HG02571 (cell line): Measurements from ENCODE around the gene SKI.
"Not testable (repeated sequence)": the region's sequence is repeated elsewhere in the genome, so short reads cannot be mapped to it uniquely, and the experiment has no call there.

Source experiments
- ATAC-seq: cut with Tn5 transposase; IDR thresholded peaks from one replicate; pipeline ENCODE4 v1.9.1; 2021; ENCODE audit warnings: mild to moderate bottlenecking, moderate library complexity; ENCODE audit not compliant: unreplicated experiment

SKI gene

DNA sequence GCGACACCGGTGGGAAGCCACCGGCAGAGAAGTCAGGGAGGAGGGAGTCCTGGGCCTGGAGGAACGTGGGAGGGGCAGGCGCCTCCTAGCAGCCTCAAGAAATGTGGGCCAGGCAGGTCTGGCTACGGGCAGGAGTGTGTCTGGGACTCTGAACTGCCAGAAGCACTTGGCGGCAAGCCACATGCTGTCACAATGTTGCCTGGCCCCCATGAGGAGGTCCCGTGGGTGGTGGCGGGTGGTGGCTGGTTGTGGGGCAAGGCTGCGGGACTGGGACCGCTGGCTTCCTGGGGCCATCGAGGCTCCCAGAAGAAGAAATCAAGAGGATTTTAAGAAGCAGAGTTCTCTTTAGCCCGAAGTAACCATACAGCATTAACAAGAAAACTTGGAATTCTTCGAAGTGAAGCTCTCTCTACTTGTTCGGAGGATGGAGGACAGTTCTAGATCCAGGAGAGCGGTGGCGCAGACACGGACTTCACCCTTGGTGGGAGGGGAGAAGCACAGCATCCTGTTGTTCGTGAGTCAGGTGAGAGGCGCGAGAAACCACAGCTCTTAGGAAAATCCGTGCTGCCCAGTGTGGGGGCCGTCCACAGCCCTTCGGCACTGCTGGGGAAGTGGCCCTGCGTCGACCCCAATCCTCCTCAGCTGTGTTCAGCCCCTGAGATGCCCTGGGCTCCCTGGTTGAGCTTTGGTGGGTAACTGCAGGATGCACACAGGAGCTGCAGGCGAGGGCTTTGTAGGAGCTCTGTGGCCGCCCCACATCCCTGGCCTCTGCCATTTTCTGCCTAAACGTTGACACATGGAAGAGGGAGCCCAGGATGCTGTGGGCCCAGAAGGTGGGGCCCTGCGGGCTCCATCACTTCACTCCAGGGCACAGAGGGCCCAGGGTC is 12.4 kb downstream of the SKI start:
- no peak for ATAC-seq

DNA sequence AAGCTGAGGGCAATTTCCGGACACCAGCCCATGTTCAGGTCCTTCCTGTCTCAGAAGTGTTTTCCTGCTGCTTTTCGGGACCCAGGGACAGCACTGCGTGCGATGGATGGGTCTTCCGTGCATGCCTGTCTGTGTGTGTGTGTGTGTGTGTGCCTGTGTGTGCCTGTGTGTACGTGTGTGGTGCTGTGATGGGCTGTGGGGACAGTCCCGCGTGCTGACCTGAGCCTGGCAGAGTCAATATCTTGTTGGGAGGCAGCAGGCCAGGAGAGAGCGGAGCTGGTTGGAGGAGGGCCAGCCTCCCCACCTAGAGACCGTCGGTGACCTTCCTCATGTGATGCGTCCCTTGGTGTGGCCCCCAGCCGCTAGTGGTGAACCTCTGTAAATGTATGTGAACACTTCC is 13.7 kb downstream of the SKI start:
- ATAC-seq = no peak

DNA sequence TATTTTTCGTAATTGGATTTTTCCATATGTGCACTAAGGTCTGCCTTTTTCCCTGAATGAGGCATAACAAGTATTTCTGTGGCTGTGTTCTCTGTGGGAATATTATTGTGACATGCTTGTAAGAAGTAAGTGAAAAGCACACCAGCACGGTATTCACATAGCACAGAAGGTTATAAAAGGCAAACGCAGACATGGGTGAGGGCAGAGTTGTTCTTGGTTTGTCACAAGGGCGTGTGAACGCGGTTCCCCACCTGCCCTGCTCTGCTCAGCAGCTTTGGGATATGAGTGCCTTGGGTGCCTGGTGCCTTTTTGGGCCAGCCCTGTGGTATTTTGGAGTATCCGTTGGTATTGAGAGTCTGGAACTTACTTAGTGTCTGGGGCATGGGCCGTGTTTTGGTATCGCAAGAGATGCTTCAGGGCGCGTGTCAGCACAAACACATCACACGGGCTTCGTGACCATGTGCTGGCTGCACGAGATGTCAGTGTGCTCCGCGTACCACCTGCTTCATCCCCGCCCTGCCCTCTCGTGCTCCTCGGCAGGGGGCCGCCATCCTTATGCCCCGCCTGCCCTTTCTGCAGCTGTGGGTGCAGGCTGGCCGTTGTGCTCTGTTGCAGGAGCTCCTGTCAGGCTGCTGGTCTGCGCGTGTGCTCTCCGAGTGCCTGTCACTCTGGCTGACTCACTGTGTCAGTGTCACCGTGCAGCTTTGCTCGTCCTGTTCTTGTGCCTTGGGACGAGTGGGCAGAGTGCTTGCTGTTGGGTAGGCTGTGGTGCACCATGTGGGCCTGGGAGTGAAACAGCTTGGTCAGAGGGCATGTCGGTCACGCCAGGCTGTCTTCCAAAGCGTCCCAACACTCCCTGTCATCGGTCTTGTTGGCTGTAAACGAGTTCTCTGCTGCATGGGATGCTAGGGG is 15.0 kb downstream of the SKI start:
- no peak for ATAC-seq

DNA sequence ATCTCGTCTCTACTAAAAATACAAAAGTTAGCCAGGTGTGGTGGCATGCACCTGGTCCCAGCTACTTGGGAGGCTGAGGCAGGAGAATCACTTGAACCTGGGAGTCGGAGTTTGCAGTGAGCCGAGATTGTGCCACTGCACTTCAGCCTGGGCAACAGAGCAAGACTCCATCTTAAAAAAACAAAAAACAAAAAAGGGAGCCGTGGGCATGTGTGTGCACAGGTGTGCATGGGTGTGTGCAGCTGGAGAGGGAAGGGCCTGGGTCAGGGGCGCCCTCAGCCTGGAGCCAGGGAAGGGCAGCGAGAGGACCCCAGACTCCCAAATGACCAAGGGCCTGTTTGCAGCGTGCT is 18.9 kb downstream of the SKI start:
- ATAC-seq = not testable (repeated sequence)

DNA sequence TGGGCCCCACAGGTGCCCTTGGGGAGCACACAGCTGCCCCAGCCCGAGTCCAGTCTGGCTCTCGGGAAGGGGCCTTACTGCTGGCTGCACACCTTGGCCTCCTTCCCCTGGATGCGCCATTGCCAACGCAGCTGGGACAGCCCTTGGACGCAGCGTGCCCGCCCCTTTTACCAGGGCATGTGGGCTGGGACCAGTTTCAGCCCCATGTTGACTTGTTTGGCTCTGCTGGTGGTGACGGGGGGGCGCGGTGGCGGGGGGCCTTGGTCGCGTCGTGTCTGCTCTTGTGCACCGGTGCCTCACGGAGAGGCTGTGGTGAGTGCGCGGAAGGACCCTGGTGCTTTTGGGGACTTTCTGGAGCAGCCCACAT is 19.6 kb downstream of the SKI start:
- ATAC-seq = no peak

DNA sequence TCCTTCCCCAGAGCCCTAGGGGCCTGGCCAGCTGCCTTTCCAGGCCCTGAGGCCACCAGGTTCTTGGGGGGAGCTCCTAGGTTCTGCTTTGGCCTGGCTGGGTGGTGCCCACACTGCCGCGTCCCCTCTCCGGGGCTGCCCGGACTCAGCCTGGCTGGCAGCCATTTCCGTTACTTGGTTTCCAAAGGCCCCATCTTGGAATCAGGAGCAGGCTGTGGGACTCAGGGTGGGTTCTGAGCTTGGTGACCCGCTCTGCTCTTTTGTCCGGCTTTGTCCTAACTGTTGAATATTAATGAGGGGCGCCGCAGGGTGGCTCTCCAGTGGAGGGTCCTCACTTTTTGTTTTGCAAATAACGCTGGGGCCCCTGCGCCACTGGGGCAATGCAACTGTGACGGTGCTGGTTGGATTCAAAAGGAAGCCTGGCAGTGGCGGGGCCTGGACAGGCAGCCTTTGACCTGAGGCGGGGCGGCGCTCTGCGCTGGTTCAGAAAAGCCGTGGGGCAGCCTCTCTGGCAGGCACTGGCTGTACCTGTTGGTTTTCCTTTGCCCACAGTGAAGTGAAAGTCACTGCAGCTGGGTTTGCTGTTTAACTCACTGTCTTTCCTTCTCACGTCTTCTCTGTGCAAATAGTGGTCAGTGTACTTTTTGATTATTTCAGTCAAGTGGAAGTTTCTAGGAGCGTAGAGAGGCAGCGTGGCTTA is 20.2 kb downstream of the SKI start:
- no peak for ATAC-seq

DNA sequence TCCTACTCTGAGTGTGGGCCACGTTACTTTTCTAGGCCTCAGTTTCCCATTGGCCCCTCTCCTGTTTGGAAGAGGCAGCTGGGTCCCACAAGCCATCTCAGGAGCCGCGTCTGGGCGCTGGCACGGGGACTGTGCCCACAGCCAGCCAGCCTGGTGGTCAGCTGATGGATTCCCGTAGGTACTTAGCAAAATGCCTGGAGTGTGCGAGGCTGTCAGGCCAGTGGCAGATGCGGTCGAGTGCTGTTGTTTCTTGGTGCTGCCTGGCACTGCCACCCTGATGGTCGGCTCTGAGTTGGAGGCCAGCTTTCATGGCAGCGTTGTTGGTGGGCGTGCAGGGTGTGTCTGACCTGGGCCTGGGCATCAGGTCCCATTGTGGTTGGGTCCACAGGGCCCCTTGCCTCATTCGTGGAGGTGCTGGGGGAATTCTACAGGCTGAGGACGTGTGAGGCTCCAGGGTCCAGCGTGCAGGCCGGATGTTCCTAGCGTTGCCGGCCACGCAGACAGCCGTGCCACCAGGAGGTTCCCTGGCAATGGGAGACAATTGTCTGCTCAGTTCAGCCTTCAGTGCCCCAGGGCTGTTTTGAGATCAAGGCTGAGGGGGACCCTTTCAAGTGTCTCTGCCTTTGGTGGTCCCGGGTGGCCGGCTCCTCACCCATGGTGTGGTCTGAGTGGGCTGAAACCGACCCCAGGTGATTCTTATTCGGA is 20.9 kb downstream of the SKI start:
- no peak for ATAC-seq

DNA sequence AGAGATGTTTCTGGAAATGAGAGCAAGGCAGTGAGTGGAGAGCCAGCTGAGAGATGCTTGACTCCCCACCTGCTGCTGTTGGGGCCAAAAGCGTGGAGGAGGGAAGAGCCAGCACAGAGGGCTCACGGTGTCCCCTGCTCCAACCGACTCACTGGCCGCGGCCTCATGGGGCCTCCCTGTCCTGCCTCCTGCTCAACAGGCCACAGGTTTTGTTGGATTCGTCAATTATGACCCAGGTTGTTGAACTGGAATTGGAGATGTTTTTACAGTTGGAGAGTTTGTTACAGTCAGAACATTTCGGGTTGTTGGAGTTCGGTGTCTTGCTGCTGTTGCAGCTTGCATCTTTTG is 21.4 kb downstream of the SKI start:
- ATAC-seq = no peak

DNA sequence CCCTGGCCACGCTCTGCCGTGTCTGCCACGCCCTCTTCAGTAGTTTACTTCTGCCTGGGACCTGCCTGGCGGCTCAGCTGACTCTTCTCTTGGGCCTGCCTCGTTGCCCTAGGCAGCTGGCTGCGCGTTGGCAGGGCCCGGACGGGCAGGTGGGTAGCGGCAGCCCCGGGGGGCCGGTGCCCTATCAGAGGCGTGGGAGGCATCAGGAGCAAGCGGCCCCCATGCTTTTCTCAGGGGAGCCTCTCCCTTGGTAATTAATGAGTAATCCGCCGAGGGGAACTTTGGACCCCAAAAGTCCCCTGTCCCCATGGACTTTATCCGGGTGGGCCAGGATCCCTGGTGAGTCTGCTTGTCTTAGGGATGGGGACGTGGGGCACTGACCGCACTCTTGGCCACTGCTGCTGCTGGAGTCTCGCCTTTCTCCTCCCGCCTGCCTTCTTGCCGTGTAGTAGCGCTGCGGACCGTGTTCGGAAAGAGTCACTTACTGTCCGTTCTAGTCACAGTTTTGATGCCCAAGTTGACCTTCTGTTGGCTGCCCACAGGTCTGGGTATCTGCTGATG is 22.7 kb downstream of the SKI start:
- ATAC-seq = no peak

DNA sequence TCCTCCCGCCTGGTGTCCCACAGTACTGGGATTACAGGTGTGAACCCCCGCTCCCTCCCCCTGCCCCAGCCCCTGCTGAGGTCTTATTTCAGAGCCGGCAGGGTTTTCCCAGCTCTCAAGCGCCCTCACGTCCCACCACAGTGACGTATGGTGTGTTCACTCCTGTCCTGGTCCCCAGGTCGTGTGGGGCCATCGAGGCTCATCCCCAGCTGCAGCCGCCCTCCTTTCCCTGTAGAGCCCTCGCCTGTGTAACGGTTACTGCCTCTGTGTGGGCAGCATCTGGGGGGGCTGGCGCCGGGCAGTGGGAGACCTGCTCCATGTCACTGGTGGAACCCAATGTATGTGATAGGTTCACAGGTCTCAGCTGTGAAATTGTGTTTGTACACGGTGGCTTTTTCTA is 23.2 kb downstream of the SKI start:
- no peak for ATAC-seq

DNA sequence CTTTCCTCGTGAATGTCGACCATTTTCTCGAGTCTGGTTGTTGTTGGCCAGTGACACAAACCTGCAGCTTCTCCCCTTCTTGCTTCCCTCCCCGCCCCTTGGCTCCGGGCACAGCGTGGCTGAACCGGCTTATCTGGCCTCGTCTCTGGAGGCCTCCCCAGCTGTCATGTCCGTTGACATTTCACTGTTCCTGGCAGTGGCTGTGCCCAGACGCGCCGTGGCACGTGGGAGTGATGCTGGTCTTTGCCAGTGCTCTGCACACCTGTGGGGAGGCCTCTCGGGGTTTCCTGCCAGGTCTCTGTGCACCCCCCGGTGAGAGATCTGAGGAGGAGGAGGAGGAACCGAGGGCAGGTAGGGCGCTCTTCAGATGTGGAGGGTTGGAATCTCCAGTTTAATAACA is 23.7 kb downstream of the SKI start:
- no peak for ATAC-seq

DNA sequence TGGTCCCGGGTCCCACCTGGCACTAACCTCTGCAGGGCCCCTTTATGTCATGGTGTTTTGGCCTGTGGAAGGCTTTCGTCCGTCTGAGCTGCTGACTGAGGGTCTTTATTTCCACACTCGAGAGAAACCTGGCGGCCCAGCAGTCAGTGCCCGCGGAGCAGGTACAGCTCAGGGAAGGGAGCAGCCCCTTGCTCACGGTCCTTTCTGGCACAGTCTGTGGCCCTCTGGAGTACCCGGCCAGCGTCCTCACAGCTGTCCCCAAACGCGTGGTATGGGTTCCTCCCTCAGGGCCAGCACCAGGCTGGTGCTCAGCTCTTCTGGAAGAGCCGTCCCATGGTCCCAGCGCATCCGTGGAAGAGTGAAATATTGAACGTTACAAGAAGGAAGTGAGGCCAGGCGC is 24.3 kb downstream of the SKI start:
- ATAC-seq = no peak

DNA sequence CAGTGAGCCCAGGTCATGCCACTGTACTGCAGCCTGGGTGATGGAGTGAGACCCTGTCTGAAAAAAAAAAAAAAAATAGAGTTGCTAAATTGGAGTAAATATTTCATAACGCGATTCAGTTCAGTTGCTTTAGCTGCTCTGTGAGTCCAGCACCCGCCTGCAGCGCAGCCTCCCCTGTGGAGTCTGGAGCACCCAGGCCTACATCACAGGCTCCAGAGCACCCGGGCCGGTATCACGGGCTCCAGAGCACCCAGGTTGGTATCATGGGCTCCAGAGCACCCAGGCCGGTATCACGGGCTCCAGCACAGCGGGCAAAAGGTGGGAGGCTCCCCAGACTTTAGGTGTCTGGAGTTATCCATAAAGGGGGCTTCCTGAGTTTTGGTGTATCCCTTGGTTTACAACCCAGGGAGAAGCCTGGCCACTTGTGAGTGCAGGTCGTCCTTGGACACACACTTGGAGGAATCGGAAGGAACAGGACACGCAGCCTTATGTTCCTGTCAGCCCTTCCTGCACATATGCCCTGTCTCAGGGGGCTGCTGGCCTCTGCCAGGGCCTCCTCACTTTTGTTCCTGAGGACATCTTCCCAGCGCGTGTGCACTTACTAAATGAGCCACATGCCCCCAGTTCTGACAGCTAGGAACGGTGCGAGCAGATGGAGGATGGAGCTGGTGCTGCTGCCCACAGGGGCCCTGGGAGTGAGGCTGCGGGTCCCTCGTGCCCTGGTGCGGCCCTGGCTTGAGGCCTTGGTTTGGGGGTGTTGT is 25.1 kb downstream of the SKI start:
- no peak for ATAC-seq

DNA sequence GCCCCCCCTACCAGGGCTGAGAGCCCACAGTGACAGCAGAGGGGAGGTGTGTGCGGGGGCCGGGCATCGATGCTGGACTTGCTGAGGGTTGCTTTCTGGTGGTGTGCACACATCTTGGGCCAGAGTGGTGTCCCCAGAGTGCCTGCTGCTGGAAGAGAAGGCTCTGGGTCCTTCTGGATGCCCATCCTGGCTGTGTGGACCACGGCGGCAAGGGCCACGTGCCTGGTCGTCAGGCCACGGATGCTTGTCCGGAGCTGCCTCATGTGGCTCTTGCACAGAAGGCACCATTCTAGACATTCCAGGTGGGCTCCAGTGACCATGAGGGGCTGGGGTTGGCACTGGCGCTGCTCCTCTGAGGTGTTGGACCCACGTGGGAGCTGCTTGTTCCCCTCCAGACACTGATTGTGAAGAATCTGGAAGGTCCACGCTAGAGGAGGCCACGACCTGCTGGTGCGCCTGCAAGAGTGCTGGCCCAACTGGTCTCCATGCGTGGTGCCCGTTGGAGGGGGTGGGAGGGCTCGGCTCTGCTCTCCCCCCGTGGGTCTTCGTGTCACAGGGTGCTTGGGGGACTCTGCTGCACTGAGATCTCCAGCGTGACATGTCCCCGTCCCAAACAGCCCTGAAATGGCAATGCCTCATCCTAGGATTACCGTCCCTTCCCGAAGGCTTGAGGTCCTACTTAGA is 25.8 kb downstream of the SKI start:
- ATAC-seq = no peak

DNA sequence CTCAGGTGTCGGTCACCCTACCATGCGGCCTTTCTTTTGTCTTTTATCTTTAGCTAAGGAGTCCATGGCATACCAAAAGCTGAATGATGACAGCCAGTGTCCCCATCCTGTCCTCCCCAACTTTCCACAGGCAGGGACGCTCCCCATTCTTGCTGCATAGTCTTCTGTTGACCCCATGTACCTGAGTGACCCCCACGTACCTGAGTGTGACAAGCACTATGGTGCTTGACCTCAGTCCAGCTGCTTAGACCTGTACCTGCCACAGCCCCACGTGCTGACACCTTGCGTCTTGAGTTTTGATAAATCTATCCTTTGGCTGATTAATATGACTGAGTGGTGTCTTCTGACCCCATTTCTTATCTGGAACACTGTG is 26.9 kb downstream of the SKI start:
- ATAC-seq = no peak

DNA sequence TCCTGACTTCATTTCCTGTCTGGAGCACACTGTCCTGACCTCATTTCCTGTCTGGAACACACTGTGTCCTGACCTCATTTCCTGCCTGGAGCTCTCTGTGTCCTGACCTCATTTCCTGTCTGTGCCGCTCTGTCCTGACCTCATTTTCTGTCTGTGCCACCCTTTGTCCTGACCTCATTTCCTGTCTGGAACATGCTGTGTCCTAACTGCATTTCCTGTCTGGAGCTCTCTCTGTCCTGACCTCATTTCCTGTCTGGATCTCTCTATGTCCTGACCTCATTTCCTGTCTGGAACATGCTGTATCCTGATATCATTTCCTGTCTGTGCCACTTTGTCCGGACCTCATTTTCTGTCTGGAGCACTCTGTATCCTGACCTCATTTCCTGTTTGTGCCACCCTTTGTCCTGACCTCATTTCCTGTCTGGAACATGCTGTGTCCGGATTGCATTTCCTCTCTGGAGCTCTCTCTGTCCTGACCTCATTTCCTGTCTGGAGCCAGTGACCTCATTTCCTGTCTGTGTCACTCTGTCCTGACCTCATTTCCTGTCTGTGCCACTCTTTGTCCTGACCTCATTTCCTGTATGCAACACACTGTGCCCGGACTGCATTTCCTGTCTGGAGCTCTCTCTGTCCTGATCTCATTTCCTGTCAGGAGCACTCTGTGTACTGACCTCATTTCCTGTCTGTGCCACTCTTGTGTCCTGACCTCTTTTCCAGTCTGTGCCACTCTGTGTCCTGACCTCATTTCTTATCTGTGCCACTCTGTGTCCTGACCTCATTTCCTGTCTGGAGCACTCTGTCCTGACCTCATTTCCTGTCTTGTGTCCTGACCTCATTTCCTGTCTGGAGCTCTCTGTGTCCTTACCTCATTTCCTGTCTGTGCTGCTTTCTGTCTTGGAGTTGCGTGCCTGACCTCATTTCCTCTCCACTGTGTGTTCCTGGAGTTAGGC is 27.6 kb downstream of the SKI start:
- no peak for ATAC-seq

DNA sequence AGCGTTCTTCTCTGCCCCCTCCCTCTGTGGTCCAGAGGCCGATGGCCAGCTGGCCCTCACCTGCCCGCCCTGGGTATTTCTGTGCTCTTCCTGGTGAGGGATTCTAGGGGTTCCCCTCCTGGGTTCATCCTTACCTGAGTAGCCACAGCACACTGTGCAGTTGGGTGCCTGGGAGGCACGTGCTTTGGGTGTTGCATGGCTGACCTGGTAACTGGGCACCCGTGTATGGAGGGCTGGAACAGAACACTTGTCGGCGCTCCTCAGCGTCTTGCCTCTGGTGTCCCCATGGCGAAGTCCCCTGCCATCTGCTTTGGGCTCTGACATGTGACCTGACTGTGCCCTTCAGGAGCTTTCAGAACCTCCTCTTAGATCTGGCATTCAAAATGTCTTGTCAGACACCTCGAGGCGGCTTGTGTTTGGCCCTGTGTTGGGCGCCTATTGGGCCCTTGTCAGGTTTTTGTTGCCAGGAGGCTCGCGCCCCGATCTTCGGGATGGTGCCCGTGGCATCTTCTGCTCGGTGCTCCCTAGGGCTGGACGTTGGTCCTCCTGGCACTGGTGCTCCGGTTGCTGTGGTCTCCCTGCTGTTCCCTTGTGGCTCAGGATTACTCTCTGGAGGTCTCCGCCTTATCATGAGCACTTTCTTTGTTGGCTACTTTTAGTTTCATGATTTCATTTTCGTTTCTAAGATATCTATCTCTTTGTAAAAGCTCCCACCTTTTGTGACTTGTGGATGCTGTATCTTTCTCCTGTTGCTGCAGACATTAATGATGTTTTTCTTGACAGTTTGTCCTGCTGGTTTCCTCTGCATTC is 28.5 kb downstream of the SKI start:
- ATAC-seq = no peak

DNA sequence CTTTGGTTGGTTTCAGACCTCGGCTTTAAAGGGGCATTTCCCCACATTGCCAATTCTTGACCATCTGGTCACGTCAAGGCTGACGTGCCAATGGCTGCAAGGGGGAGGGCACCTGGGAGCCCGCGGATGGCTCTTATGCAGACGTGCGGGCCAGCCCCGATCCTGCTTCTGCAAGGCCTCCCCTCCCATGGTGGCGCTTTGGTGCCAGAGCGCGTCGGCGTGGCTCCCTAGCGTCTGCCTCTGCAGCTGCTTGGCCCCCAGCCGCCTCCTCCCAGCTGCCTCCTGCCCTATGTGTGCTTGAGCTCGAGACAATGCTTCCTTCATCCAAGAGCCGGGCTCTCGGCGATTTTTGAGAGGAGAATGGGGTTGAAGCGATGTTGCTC is 29.1 kb downstream of the SKI start:
- no peak for ATAC-seq
